Right renal cortex interstitium (tissue), 3 donors: ENCODE data around the gene FAM72C. TPM values are rescaled to one million over a fixed set of nuclear protein-coding genes. Genes with fewer than 3 reads are reported as not detected.
"Not testable (repeated sequence)": the region's sequence is repeated elsewhere in the genome, so short reads cannot be mapped to it uniquely, and the experiment has no call there.

ENCODE experiments used
- DNase-seq, 3 donors: peaks; one replicate each; pipeline ENCODE4 v3.0.0-alpha.2; 2013; ENCODE audit warnings: low read depth in 3 of 3, low spot score in 2 of 3
- polyA plus RNA-seq, 3 donors: library from polyadenylated mRNA; unstranded; fragments of 120-200 nt; gene quantifications; one replicate each; pipeline ENCODE4 v1.2.1, GENCODE V29; 2013; ENCODE audit not compliant: insufficient read length in 3 of 3

Gene FAM72C
- polyA plus RNA-seq, result 1 to 10 TPM; 1.5 to 2.4 (median 2.4) TPM

DNA sequence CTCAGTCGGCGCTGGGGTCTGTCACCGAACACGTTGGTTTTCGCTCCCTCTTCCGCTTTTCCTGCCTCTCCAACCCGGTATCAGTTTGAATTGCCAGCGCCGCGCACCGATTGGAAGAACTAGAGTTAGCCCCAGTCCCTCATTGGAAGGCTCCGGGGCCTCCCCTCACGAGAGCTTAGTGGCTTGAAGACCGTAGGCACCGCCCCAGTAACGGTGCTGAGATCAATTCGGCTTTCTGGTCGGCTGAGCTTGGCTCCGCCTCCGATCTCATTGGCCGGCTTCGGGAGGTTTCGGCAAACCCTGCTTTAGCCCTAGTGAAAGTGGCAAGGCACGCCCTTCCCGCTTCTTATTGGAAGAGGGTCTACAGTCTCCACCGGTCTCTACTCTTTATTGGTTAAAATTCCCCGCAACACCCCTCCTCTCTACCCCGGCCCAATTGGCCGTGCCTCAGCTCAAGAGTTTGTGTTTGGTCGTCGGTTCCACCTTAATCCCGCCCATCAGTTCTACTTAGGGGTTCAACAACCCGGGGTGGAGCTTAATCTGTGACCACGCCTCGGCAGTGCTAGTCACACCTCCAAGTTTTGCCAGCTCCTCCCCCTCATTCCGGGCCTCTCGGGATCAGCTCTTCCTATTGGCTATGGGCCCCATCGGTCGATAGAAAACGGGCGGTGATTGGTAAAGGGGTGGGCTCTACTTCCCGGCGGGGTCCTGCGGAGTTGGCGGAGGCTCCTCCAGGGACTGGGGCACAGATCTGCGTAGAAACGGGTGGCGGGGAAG, at the start of gene FAM72C:
Gene FAM72C, minus strand, starts transcription at position 63 of the 777 bp plus-strand sequence. CDS start 845 bp downstream, outside the sequence.
- not testable (repeated sequence) for DNase-seq

DNA sequence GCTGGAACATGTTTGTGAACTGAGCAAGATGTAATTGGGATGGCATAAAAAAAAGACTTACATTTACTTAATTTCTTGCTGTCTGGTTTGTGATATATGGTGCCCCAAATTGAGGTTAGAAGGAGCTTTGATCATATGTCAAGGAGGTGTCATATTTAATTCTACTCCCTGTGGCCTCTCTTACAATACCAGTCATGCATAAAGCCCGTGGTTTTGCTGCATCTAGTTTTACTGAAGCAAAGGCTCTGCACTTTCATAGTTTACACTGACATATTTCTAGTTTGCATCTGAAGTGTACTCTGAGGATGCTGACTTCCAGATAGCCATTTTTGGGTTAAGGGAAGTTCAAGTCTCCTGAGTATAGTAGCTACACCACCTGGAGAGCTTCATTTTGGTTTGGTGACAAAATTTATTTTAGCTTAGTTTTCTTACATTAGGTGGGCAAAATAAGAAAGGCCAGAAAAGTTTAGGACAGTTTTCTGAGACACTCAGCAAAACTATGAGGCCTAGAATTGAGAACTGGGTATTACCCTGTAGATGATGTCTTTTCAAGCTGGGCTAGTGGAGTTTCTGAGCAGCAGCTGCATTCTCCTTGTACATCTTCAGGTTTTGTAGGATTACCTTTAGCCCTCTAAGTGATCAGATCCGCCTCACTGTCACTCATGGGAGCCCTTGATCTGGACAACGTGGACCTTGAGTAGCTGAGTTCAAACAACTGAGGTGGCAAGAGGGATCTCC, 48.4 kb upstream of the FAM72C start:
- DNase-seq, result not testable (repeated sequence)

DNA sequence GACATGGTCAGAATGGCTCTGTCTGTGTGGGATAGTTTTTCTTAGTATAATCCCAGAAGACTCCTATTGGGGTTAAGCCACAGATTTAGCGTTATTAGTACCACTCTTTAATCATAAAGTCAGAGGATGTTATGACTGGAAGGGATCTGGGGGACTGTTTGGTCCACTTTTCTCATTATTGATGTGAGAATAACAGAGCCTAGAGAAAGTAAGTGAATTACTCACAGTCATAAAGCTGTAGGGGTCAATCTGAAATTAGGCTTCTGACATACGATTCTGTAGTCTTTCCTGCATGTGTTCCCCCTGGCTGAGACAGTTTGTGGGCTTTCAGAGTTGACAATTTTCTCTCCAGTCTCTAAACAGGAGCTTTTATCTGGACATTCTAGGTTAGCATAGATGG, 47.3 kb upstream of the FAM72C start:
- not testable (repeated sequence) for DNase-seq

DNA sequence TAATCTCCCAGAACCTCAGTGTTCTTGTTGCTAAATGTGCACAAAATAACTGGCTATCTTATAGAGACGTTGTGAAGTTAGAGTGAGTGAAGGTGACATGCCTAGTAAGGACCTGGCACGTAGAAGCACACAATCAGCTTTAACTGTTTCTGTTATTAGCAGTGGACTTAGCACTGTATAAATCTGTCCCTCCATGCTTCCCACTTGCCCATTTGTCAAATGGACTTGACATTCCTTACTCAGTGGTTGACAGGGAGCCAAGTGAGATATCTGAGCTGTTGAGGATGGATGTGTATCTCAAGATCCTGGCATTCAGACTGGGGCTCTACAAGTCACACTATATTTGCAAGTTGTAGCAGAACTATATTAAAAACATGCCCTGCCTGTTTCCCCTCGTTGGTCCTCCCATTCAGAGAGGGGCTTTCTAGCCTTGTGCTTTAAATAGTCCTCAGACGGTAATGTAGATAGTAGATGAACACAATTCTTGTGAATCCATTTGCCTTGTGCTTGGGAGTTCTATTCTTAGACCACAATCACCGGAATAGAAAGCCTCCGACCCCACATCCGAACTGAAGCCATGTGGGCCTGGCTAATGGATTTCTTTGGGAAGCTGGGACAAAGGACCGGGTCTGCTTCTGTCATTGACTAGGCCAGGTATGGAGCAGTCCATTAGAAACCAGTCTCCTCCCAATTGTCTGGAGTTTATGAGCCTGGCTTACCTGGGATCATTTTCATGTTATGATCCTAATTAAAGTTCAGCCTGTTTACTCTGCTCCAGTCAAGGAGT, 43.6 kb upstream of the FAM72C start:
- not testable (repeated sequence) for DNase-seq

DNA sequence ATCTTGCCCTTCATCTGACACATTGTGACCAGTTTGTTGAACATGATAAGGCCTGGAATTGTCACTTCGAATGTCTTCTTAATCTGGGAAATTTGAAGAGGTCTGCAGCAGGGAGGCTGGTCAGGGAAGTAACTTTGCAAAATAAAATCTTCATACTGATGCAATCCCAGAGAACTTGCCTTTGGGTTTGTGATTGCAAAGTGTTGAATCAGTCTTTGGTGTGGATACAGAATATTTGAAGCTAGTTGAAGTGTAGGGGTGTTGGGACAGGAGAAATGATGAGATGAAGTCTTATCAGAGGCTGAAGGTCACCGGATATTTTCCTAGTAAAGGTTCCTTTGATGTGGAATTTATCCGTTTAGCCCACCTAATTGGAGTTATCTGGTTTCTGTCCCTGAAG, 42.7 kb upstream of the FAM72C start:
- DNase-seq, result not testable (repeated sequence)

DNA sequence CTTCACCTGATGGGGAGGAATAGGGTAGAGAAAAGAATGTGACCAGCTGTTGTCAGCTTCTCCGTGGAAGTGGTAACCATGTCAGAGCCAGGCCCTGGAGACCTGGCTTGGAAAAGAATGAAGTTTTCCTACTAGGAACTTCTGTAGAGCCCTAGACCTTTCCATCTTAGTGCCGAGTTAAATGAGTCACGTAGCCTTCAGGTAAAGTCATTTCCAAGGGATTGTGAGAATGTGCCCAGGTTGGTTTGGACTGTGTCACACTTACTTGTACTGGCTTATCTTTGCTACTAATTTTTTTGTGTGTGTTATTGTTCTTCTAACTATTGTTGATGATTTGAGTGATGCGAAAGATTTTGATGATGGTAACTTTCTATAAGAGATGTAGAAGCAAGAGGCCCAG, 42.3 kb upstream of the FAM72C start:
- not testable (repeated sequence) for DNase-seq

DNA sequence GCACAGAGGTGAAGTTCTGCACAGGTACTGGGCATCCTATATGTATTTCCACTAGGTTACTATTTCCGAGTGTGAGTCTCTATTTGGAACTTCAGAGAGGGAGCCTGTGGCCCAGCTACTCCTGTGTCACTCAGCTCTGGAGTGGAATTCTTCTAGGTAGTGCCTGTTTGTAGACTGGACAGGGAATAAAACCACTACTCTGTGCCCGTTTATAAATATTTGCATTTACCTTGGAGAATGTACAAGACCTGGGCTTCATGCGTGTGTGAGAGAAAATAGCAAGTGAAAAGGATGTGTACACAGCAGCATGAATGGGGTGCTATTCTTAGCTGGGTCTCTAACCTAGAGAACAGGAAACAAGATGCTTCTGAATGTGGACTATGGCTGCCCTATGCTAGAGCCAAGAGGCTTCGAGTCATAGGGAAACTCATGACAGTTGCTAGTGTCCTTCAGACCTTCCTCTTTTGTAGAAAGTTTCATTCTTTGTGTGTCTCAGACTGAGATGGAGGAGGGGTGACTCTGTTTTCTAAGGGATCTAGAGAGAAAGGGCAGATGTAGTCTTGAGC, 40.5 kb upstream of the FAM72C start:
- DNase-seq, result not testable (repeated sequence)

DNA sequence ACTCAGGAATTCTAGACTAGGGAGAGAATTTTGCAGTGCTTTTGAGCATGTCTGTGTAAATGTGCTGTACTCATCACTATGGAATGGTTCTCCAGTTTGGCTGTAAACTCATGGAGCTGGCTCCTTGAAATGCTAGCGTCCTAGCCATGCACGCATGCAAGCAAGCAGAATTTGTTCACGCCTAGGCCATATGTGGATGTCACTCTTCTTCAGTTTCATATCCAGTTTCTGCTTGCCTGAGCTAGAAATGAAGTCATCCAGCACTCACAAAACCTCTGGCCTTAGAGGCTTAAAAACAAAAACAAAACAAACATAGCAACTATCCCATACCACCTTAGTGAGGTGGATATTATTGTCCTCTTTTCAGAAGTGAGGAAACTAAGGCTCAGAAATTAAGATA, 37.6 kb upstream of the FAM72C start:
- not testable (repeated sequence) for DNase-seq

DNA sequence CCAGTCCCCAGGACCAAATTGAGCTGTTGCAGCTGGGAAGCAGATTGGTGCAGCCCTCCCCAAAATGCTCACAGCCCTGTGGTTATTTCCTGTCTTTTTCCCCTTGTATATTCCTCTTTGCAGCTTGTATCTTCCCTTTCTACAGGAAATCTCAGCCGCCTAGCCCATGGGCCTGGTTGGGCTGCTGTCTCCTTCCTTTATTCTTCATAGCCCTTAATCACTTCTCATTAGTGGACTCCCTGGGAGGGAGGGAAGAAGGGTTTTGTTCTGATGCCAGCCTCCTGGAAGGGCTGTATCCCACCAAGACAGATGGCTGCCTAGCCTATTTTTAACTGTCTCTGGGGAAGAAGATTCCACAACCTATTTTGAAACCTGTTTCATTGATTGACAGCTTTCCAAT, 32.5 kb upstream of the FAM72C start:
- DNase-seq, result not testable (repeated sequence)

DNA sequence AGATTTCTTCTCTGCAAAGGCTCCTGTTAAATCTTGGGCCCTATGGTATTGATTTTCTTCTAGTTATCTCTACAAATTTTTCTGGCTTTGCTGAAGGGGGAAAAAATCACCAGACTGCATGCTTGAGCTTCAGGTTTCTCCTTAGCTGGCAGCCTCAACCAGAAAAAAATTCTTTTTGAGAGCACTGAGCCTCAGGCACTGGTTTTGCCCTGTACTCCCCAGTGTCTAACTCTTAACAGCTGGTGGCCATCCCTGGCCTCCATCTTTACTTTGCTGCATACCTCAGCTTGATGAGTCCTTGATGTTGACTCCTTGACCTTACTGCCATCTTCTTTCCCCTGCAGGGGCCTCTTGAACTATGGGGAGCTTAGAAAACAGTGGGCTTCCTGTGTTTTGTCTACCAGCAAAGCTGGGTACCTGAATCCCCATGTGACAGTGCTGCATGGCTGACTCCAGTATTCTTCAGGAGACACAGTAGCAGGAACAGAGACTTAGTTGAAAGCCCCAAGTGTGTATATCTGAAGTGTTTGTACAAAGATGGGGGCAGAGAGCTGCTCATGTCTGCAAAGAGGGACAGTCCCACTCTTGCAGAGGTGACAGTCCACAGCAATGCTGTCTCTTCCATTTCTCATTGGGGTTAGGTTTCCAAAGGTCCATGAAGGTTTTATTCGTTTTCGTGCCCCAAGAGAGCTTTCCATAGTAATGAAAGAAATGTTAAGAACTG, 31.7 kb upstream of the FAM72C start:
- DNase-seq, result not testable (repeated sequence)

DNA sequence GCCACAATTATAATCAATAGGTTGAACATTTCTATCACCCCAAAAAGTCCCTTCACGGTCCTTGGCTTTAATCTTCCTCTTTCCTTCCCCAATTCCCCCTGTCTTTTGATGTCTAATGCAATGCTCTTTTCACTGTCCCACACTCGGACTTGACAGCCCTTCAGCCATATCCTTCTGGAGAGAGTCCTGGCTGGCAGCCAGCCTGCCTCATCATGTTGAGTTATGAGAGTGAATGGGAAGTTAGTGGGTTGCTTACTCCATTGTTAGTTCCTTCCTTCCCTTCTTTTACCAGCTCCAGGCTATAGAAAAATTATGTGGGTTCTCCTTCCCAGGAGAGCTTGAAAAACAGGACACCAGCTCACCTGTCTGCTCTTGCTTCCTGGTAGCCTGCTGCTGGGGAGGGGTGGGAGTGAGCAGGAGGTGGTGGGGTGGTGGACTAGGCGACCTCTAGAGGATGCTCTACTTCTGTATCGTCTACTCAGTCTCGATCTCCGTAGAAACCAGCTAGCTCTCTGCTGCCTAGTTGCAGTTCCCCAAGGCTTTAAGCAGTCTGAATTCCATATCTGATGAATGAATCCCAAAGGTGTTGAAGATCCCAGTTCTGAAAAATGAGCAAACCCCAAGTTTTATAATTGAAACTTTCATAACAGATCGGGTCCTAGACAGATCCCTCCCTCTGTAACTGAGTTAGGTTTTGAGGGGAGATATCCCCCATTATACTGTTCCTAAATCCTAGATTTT, 30.5 kb upstream of the FAM72C start:
- DNase-seq, result not testable (repeated sequence)

DNA sequence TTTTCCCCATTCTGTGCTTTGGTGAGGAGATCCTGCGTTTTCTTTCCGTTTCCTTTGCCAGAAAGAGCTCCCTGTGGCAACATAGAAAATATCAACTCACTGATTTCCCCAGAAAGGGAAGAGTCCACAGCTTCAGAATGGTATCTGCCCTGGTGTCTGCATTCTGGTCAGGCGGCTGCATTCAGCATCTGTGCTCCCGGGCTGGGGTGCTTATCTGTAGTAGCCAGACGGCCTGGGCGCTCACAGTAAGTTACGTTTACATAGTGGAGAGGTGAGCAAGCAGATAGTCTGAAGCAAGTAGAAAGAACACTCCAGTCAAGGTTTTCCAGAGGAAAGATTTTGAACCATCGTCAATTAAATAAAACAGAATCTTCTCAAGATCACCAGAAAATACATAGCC, 29.3 kb upstream of the FAM72C start:
- not testable (repeated sequence) for DNase-seq

DNA sequence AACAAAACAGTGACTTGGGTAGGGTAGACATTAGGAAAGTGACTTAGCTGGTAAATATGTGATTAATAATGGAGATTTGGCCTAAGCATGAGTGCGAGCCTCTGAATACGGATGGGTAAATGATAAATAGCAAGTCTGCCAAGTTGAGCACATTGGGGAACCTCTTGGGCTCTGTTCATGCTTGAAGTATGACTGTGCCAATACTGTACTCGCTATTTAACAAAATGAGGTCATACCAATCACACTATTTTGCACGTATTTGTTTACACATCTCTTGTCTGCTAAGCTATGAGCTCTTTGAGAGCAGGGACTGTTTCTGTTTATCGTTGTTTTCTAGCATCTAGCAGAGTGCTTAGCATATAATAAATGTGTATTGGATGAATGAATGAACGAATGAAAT, 24.2 kb upstream of the FAM72C start:
- not testable (repeated sequence) for DNase-seq

DNA sequence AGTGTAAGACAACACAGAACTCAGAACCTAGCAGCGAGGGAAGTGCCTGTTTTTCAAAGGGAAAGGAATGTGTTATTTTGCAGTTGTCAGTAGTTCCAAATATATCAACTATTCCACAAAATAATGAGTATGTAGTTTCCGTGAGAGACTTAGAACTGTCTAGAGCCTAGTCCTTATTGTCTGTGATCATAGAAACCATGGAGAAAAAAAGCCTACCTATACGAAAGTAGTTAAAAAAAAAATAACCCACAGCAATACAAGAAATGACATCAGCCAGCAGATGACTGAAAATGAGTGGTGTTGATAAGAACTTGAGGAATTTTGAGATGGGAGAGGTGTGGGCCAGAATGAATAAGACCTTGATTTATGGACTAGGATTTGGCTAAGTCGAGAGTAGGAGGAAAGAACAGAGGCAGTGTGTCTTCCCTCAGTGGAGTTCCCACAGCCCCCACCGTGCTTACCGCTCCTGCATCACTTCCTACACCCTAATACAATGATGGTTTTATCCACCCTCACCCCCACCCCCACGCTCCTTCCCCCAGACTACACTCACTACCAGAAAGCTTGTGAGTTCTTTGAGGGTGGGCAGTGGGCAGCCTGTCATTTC, 21.6 kb upstream of the FAM72C start:
- not testable (repeated sequence) for DNase-seq

DNA sequence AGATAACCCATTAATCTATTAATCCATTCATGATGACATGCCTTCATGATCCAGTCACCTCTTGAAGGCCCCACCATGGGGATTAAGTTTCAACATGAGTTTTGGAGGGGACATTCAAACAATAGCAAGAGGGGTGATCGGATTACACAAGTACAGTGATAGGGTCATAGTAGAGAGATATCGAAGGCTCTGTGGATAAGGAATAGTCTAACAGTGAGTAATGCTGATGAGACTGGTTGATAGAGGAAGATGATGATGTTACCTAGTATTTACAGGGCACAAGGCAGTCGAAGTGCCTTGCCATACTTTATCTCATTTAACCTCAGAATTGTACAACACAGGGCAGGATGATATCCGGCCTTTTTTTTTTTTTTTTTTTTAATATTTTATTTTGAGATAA, 18.9 kb upstream of the FAM72C start:
- DNase-seq, result not testable (repeated sequence)

DNA sequence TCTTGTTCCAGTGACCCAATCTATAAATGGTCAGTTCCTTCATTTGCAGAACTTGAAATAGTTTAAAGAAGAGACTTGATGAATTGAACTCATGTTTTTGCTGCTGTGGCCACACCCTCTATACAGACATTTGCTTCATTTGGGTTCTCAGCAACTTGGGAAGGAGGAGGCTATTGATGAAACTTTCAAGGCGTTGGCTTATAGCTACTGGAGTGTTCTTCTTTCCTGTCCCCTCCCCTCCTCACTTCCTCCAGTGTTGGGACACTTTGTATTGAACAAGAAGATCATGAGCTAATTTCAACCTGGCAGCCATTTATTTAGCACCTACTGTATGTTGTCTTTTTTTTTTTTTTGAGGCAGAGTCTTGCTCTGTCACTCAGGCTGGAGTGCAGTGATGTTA, 17.9 kb upstream of the FAM72C start:
- not testable (repeated sequence) for DNase-seq

DNA sequence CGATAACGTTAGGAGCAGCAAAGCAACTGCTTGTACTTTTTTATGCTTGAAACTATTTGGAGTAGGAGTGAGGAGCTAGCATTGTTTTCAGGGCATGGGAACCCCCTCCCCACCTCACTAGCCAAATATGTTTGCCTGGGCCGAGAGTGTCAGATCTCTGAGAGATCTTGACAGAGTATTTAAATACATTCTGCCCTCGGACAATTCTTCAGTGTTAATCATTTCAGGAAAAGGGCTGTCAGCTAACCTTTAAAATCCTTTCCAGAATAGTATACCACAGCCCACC, 17.6 kb upstream of the FAM72C start:
- DNase-seq, result not testable (repeated sequence)

DNA sequence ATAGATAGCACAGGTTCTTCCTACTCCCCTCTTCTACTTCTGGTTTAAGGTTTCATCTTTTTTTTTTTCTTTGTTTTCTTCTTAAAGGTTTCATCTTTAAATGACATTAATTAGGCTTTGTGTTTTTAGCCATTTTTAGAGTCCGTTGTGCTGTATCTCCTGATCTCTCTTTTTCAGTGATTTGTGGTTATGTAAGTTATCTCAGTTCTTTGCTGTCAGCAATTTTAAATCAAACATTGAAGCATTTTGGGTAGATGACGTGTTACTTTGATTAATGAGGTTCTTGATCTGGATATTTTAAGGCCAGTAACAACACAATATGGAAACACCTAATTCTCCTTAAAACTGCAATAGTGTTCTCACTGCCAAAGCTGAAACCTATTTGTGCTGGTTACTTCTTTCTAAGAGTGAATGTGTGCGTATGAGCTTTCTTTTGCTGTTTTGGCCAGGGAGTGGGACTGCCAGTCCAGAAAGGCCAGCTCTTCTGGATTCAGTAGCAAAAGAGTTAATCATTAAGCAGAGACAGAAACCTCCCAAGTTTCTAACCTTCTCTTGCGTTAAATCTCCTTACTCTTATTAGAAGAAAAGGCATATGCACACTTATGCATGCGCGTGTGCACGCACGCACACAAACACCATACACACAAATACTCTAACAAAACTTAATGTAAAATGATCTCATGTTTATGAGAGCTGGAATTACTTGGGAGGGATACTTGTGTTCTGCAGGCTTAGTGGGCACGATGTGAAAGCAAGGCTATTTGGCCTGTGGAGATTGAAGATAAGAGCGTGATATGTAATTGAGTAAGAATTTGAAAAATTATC, 17.0 kb upstream of the FAM72C start:
- not testable (repeated sequence) for DNase-seq
